NCI-H2196 treated with DMSO at 0.1 percent for 48 hours (cell line): ENCODE results near the gene MEAF6.

Source experiments
- DNase-seq: peaks from one replicate; lab custom pipeline; 2025; ENCODE audit not compliant: unreplicated experiment; lab: John Stamatoyannopoulos, UW

Gene MEAF6

GRCh38 chr1:37485902-37486679 is 28.5 kb downstream of the MEAF6 start:
- DNase-seq, result no peak

GRCh38 chr1:37484325-37485051 is 30.1 kb downstream of the MEAF6 start:
- no peak for DNase-seq

- no peak for DNase-seq
Observed at GRCh38 chr1:37483785-37484184, 30.8 kb downstream of the MEAF6 start.

GRCh38 chr1:37482796-37483744 is 31.5 kb downstream of the MEAF6 start:
- DNase-seq, result no peak

- DNase-seq, result no peak
Observed at GRCh38 chr1:37482004-37482785, 32.4 kb downstream of the MEAF6 start.

- no peak for DNase-seq
Observed at GRCh38 chr1:37481289-37482003, 33.1 kb downstream of the MEAF6 start.

- no peak for DNase-seq
Observed at GRCh38 chr1:37480581-37481288, 33.8 kb downstream of the MEAF6 start.

GRCh38 chr1:37480125-37480466 is 34.5 kb downstream of the MEAF6 start:
- no peak for DNase-seq

GRCh38 chr1:37479255-37480124 is 35.1 kb downstream of the MEAF6 start:
- DNase-seq, result no peak

GRCh38 chr1:37478890-37479254 is 35.7 kb downstream of the MEAF6 start:
- no peak for DNase-seq

GRCh38 chr1:37478451-37478881 is 36.1 kb downstream of the MEAF6 start:
- no peak for DNase-seq

- no peak for DNase-seq
Observed at GRCh38 chr1:37477946-37478345, 36.6 kb downstream of the MEAF6 start.

- no peak for DNase-seq
Observed at GRCh38 chr1:37477198-37477931, 37.2 kb downstream of the MEAF6 start.

GRCh38 chr1:37476460-37477197 is 37.9 kb downstream of the MEAF6 start:
- DNase-seq, result no peak

GRCh38 chr1:37476087-37476452 is 38.5 kb downstream of the MEAF6 start:
- no peak for DNase-seq

- no peak for DNase-seq
Observed at GRCh38 chr1:37475380-37476086, 39.0 kb downstream of the MEAF6 start.
